ENCODE measurements around the gene GALNT18. TPM values are rescaled to one million over a fixed set of nuclear protein-coding genes. Genes with fewer than 3 reads are reported as not detected.

Gene GALNT18
- total RNA-seq, 8 experiments from 2014 or later: 5.3 to 13.2 (median 8.2) TPM

DNA sequence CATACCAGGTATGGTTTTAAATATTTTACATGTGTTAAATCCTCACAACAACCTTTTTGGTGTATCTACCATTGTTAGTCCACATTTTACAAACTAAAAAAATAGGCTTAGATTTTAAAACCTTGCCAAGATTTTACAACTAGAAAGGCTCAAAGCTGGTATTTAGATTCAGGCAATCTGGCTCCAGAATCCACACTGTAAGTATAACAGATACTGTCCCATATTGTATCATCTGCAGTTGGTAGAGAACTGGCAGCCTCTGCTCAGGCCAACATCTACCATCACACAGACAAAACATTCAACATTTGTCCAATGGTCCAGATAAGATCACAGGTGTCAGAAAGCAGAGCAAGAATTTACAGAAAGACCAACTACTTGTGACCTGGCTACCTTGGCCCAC lies 299.7 kb downstream of the GALNT18 start:
- no peak overlapping the region for H3K27ac ChIP-seq
- no peak for ATAC-seq (replicated peaks in 6 of 8)
- no peak overlapping the region for H3K4me3 ChIP-seq
- in situ Hi-C loops (cut with MboI; ENCODE audit: low pct_unique_long_range_greater_than_20kb in 2 of 9, low sequenced_read_pairs in 9 of 9, unreplicated experiment in 9 of 9): no loop called here
- no peaks in the 10 kb centered on the region for H3K4me1 ChIP-seq (replicated peaks in 1 of 2)

DNA sequence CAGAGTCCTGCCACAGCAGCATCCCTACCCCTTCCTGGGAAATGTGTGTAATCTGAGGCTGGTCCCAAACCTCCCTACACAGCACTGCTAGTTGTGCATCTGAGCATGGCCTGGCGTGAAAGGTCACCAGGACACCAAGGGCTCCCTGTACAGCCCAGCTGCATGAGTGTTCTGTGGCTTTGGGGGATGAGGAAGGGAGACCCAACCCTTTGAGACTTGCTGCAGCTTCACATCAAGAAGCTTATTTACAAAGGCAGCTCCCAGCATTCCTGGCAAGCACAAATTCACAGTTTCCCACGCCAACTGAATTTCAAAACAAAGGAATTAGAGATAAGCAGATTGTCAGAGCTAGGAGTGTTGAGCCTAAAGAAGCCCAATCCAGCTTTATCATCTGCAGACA lies 301.0 kb downstream of the GALNT18 start:
- in situ Hi-C loops (cut with MboI; ENCODE audit: low pct_unique_long_range_greater_than_20kb in 2 of 9, low sequenced_read_pairs in 9 of 9, unreplicated experiment in 9 of 9): no loop called here
- H3K27ac ChIP-seq: no peak overlapping the region
- H3K4me3 ChIP-seq: no peak overlapping the region
- WGBS, 10 experiments: 39 to 100% (median 88%) methylated on average over 1 to 2 of the region's 2 CpGs; no CpG with 5 or more reads in 5 of the 10 experiments
- ATAC-seq (replicated peaks in 6 of 8): no peak
- no peaks in the 10 kb centered on the region for H3K4me1 ChIP-seq (replicated peaks in 1 of 2)

DNA sequence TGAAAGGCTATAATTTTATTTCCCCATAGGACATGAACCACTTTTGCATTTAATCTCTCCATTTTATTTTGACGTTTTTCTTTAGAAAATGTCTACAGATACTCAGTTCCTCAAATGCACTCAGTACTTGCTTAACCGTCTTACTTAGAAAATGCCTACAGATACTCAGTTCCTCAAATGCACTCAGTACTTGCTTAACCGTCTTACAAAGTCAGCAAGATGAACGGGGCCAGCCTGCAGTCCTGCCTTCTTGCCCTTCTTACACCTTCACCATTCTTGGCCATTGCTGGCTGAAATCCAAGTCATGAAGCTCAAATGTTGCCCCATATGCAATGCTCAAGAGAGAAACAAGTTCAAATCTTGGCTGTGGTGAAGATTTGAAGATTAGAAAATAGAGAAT lies 302.8 kb downstream of the GALNT18 start:
- Histone ChIP-seq H3K4me3 (no peak overlapping the region), H3K27ac (no peak overlapping the region), H3K4me1 (replicated peaks in 1 of 2) (no peaks in the 10 kb centered on the region)
- no peak for ATAC-seq (replicated peaks in 6 of 8)
- 56 to 100% (median 84%) methylated on average over 2 to 4 of the region's 4 CpGs for WGBS, 10 experiments
- in situ Hi-C loops (cut with MboI; ENCODE audit: low pct_unique_long_range_greater_than_20kb in 2 of 9, low sequenced_read_pairs in 9 of 9, unreplicated experiment in 9 of 9): no loop called here

DNA sequence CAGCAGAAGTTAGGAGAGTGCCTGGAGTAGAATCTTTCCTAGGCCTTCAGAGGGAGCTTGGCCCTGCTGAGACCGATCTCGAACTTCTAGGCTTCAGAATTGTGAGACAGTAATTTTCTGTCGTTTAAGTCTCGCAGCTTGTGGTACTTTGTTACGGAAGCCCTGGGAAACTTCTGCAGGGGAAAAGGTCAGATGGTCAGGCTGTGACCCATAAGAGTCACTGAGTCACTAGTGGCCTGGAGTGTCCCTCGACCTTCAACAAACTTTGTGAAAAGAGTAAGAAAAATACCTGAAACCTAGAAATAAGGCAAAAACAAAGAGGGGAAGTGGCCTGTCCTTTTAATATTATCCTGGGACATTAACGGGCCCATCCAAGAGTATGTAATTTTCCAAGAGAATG lies 303.3 kb downstream of the GALNT18 start:
- WGBS, 10 experiments: 80 to 96% (median 91%) methylated on average over 2 to 7 of the region's 7 CpGs; no CpG with 5 or more reads in 1 of the 10 experiments
- no peak for ATAC-seq (replicated peaks in 6 of 8)
- Histone ChIP-seq H3K4me1 (replicated peaks in 1 of 2) (no peaks in the 10 kb centered on the region), H3K27ac (no peak overlapping the region), H3K4me3 (no peak overlapping the region)
- in situ Hi-C loops (cut with MboI; ENCODE audit: low pct_unique_long_range_greater_than_20kb in 2 of 9, low sequenced_read_pairs in 9 of 9, unreplicated experiment in 9 of 9): no loop called here

DNA sequence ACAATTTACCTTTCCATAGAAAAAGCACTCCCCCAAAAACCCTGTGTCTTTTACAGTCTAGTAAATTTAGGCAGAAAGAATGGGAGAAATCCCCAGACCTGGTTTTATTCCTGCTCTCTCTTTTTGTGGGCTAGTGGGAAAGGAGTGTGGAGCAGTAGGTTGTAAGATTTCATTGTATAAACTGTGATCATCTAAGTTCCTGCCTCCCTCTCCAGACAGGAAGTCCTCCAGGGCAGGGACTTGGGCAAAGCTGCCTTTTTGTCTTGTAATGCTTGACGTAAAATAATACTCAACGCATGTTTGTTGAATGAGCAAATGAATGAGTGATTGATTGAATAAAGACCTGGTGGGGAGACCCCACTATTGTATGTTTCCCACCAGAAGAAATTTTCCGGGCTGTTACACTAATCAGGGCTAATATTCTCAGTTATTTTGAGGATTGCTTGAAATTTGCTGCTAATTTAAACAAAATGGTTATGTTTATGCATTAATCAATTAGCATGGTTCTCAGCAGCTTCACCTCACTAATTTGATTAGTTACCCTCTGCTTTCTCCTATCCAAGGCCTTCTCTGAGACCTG lies 305.1 kb downstream of the GALNT18 start:
- in situ Hi-C loops (cut with MboI; ENCODE audit: low pct_unique_long_range_greater_than_20kb in 2 of 9, low sequenced_read_pairs in 9 of 9, unreplicated experiment in 9 of 9): no loop called here
- H3K4me1 ChIP-seq (replicated peaks in 1 of 2): no peaks in the 10 kb centered on the region
- ATAC-seq (replicated peaks in 6 of 8): no peak
- 27 to 100% (median 89%) methylated on average over 1 to 3 of the region's 3 CpGs; no CpG with 5 or more reads in 2 of the 10 experiments for WGBS, 10 experiments
- no peak overlapping the region for H3K27ac ChIP-seq
- H3K4me3 ChIP-seq: no peak overlapping the region

DNA sequence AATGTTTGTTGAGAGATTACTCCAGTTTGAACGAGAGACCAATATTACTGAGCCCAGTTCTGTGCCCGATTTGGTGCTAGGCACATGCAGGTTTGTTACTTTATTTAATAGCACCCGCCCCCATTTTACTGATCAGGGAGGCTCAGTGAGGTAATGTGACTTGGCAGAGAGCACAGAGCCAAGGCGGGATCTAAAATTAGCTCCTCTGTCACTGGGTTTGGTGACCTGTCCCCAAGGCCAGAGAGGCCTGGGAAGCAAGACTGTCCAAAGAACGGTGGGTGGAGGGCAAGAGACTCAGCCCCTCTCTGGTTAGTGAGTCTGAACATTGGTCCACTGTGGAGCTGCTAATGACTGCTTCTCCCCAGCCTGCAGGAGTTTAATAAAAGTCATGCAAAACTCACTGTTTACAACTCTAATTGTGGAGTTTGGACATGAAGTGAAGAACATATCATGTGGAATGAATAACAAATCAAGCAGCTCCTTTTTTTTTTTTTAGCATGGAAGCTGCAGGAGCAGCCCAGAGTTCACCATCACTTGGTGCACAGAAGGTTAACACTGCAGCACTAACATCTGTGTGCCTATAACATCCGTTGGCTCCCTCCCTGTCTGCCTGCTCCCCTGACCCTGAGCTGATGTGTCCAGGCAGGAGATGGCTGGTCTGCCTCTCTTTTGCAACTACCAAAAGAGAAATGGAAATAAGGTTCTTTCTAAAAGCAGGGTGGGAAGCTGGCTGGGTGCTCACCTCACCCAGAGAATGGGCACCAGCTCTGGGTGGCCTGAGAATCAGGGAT lies 307.7 kb downstream of the GALNT18 start:
- peak in 2 of 8 experiments; percentile 43 to 56 for ATAC-seq (replicated peaks in 6 of 8)
- Histone ChIP-seq H3K4me1 (replicated peaks in 1 of 2) (no peaks in the 10 kb centered on the region), H3K4me3 (no peak overlapping the region), H3K27ac (no peak overlapping the region)
- 34 to 100% (median 78%) methylated on average over 1 to 5 of the region's 6 CpGs for WGBS, 10 experiments
- in situ Hi-C loops (cut with MboI; ENCODE audit: low pct_unique_long_range_greater_than_20kb in 2 of 9, low sequenced_read_pairs in 9 of 9, unreplicated experiment in 9 of 9): no loop called here

DNA sequence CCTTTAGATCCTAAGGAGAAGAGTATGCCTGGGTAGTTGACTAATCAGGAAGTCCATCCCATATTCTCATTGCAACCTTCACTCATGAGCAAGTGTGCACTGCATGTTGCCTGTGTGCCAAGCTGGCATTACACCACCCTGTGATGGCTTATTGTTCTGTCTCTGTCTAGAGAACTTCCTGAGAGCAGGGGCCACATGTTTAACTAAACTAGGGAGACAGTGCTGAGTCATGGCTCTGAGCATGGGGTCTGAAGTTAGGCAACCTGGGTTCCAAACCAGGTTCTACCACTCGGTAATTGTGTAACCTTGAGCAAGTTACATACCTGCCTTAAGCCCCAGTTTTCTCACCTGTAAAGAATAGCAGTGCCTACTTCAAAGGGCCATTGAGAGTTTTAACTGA lies 308.4 kb downstream of the GALNT18 start:
- H3K27ac ChIP-seq: no peak overlapping the region
- WGBS, 10 experiments: 44 to 100% (median 90%) methylated on average over 1 of the region's 1 CpG; no CpG with 5 or more reads in 5 of the 10 experiments
- no peak overlapping the region for H3K4me3 ChIP-seq

DNA sequence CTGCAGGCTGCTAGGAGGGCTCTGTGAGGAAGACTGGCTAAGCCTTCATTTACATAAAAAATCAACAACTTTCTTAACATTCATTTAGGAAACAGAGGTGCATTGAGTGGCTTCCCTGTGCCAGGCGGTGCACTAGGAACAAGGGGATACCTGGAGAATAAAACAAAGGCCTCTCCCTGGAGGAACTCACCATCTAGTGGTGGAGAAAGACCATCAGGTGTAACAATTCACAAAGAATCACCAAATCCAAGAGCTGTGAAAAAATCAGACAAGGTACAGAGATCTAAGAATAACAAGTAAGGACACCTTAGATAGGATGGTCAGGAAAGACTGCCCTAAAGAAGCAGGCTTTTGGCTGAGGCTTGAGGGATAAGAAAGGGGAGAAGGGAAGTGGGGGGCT lies 309.1 kb downstream of the GALNT18 start:
- Histone ChIP-seq H3K4me3 (no peak overlapping the region), H3K4me1 (replicated peaks in 1 of 2) (no peaks in the 10 kb centered on the region), H3K27ac (no peak overlapping the region)
- in situ Hi-C loops (cut with MboI; ENCODE audit: low pct_unique_long_range_greater_than_20kb in 2 of 9, low sequenced_read_pairs in 9 of 9, unreplicated experiment in 9 of 9): no loop called here
- 60 to 100% (median 83%) methylated on average over 1 of the region's 1 CpG; no CpG with 5 or more reads in 7 of the 10 experiments for WGBS, 10 experiments
- ATAC-seq (replicated peaks in 6 of 8): no peak

More for the DNA sequence above, 308.4 kb downstream of the GALNT18 start:
- no peaks in the 10 kb centered on the region for H3K4me1 ChIP-seq (replicated peaks in 1 of 2)
- in situ Hi-C loops (cut with MboI; ENCODE audit: low pct_unique_long_range_greater_than_20kb in 2 of 9, low sequenced_read_pairs in 9 of 9, unreplicated experiment in 9 of 9): no loop called here
- ATAC-seq (replicated peaks in 6 of 8): peak in 1 of 8 experiments; percentile 37

DNA sequence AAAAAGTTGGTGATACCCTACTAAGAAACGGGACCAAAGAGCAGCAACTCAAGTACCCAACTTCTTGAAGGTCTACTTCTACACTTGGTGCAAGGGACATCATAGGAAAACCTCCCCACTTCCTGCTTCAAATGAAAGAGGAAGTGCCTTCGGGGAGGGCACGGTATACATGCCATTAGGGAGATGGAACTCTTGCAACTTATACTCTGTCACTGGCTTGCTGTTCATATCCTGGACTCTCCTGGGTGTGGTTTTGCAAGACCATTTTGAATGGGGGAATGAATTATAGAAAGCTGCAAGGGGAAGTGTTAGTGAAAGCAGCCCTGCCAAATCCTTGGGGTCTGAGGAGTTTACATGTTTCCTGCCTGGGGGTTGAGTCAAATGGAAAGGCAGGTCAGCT lies 310.6 kb downstream of the GALNT18 start:
- Histone ChIP-seq H3K27ac (no peak overlapping the region), H3K4me1 (replicated peaks in 1 of 2) (no peaks in the 10 kb centered on the region), H3K4me3 (no peak overlapping the region)
- 20 to 100% (median 95%) methylated on average over 1 to 3 of the region's 3 CpGs; no CpG with 5 or more reads in 4 of the 10 experiments for WGBS, 10 experiments
- in situ Hi-C loops (cut with MboI; ENCODE audit: low pct_unique_long_range_greater_than_20kb in 2 of 9, low sequenced_read_pairs in 9 of 9, unreplicated experiment in 9 of 9): no loop called here
- ATAC-seq (replicated peaks in 6 of 8): peak in 2 of 8 experiments; percentile 24 to 33

DNA sequence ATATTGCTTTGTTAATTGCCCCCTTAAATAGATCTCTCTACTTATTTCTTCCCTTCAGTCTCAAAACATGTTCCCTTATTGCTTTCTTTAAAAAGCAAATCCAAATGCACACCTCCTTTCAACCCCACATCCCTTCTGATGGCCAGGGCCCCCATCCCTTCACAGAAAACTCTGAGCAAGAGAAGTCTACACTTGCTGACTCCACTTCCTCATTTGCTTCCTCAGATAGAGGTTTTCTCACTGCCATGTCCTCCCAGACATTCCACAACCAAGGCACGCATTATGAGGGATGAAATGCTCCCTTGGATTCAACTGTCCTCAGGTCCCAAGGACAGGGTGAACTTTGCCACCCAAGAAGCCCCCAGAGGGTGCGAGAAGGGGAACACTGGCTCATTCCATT lies 311.9 kb downstream of the GALNT18 start:
- Histone ChIP-seq H3K27ac (no peak overlapping the region), H3K4me3 (no peak overlapping the region), H3K4me1 (replicated peaks in 1 of 2) (no peaks in the 10 kb centered on the region)
- in situ Hi-C loops (cut with MboI; ENCODE audit: low pct_unique_long_range_greater_than_20kb in 2 of 9, low sequenced_read_pairs in 9 of 9, unreplicated experiment in 9 of 9): no loop called here
- ATAC-seq (replicated peaks in 6 of 8): no peak
- 40 to 100% (median 100%) methylated on average over 1 to 2 of the region's 2 CpGs; no CpG with 5 or more reads in 2 of the 10 experiments for WGBS, 10 experiments

DNA sequence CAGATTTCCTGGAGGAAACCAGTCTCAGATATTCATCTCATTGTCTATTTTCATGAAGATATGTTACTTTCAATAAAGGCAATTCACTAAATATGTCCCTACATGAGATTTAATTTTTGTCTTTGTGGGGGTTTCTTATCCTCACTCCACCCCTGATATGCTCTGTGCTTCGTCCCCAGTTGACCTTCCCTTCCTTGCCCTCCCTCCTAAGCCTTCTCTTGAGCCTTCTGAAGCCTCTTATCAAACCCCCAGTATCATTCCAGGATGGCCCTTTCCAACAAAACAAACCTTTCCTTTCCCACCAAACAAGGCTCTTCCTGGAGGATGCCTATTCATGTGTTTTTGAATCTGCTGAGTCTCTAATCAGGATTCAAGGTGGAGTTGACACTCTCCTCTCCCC lies 313.6 kb downstream of the GALNT18 start:
- Histone ChIP-seq H3K27ac (no peak overlapping the region), H3K4me3 (no peak overlapping the region), H3K4me1 (replicated peaks in 1 of 2) (no peaks in the 10 kb centered on the region)
- in situ Hi-C loops (cut with MboI; ENCODE audit: low pct_unique_long_range_greater_than_20kb in 2 of 9, low sequenced_read_pairs in 9 of 9, unreplicated experiment in 9 of 9): no loop called here
- ATAC-seq (replicated peaks in 6 of 8): no peak
- 13 to 100% (median 58%) methylated on average over 1 of the region's 1 CpG; no CpG with 5 or more reads in 2 of the 10 experiments for WGBS, 10 experiments

DNA sequence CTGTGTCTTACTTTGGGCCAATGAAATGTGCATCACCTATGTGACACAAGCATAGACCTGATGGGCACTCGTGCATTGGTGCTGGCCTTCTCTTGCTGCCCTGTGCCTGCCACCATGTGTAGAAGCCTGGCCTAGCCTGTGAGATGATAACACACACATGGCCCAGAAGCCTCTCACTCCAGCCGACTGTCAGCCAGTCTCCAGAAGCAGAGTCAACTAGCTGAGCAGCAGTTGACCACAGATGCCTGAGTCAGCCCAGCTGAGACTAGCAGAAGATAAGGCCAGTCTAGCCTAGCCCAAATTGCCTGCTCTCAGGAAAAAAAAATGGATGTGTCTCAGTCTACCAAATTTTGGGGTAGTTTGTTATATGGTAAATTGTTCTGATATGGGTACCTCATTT lies 314.9 kb downstream of the GALNT18 start:
- WGBS, 10 experiments: 20 to 100% (median 83%) methylated on average over 1 to 2 of the region's 2 CpGs; no CpG with 5 or more reads in 4 of the 10 experiments
- in situ Hi-C loops (cut with MboI; ENCODE audit: low pct_unique_long_range_greater_than_20kb in 2 of 9, low sequenced_read_pairs in 9 of 9, unreplicated experiment in 9 of 9): no loop called here
- no peak for ATAC-seq (replicated peaks in 6 of 8)
- Histone ChIP-seq H3K4me1 (replicated peaks in 1 of 2) (no peaks in the 10 kb centered on the region), H3K4me3 (no peak overlapping the region), H3K27ac (no peak overlapping the region)

DNA sequence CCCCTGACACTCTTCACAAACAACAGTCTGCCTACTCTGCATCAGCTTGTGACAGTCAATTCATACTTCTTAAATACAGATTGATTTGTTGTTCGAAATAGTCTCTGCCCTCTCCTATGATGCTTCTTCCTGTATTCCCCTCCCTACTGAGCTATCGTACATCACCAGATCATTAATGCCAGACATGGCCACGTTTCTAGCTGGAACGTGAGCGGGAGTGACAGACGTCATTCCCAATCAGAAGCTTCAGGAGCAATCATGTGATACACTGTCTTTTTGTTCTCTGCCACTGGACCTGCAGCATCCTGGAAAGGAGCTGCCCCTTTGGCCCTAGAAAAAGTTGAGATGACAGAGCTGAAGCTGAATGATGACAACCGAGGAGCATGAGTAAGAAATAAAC lies 317.3 kb downstream of the GALNT18 start:
- in situ Hi-C loops (cut with MboI; ENCODE audit: low pct_unique_long_range_greater_than_20kb in 2 of 9, low sequenced_read_pairs in 9 of 9, unreplicated experiment in 9 of 9): no loop called here
- WGBS, 10 experiments: 24 to 100% (median 77%) methylated on average over 1 to 6 of the region's 7 CpGs; no CpG with 5 or more reads in 3 of the 10 experiments
- Histone ChIP-seq H3K27ac (no peak overlapping the region), H3K4me3 (no peak overlapping the region), H3K4me1 (replicated peaks in 1 of 2) (peaks cover 4 to 9% of the 10 kb centered on the region in 2 donors)
- ATAC-seq (replicated peaks in 6 of 8): peak in 5 of 8 experiments; percentile 40 to 75 (median 58)
